ENCODE data around the gene OR10G2.
"Not testable (repeated sequence)": the region's sequence is repeated elsewhere in the genome, so short reads cannot be mapped to it uniquely, and the experiment has no call there.

Gene OR10G2

DNA sequence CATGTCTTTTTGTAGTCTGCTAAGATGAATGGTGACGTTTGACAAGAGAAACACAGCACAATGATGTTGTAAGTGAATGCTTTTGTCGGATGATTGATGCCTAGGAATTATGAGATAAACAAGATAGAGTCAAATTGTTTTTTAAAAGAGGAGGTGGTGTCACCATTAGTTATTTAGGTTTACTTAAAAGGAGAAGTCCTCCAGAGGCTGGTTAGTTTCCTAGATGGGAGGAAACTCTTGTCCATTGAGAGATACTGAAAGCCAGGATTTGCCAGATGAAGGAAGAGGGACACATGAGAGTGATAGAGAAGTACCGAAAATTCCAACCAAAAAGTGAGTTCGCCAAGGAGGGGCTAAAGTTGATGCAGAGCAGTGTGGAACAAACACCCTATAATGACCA, at the start of gene OR10G2:
OR10G2 (minus strand) TSS at position 101 of the 400 bp plus-strand sequence; CDS start at position 3, 98 bp downstream.
- no peak for DNase-seq

- no peak for DNase-seq
Measured at GRCh38 chr14:21680072-21680471, 45.3 kb upstream of the OR10G2 start.

GRCh38 chr14:21675566-21675965, 40.8 kb upstream of the OR10G2 start:
- no peak for DNase-seq

- DNase-seq, result no peak
Measured at GRCh38 chr14:21673718-21674117, 39.0 kb upstream of the OR10G2 start, which contains the start of gene OR4E1. Gene OR4E1 (minus strand): TSS chr14:21673818. CDS start chr14:21670935, 2,883 bp downstream.

DNA sequence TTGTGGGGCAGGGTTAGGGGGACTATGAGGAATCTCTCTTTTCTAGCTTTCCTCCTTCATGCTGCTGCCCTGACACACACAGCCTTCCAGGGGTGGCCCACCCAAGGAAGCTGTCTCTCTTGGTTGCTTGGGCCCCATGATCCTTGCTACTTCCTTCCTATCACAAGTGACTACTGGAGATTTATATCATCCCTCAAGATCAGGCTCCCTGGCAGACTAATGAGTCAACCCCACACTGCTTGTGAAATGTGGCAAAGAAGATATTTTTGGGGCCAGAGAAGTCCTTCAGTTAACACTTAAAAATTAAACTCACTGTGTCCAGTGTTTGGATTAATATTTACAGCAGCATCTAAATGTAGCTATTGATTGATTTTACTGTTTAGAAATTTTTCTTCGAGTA, 37.4 kb upstream of the OR10G2 start:
- DNase-seq, result no peak

DNA sequence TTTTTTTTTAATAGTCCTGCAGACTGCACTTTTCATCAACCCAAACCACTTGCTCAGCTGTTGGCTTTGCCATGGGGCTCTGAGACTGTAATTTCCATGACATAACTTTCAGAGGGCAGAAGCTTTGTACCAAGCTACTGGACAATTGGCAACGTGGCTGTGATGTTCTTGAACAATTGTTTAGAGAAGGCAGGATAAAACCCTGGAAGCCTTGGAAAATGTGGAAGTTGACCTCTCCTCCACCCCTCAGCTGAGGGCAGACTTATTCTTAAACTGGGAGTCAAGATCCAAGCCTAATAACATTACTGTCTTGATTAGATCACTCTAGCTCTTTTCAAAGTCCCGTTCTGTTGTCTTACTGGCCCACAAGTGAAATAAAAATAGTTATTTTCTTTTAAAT, 36.6 kb upstream of the OR10G2 start:
- no peak for DNase-seq

DNA sequence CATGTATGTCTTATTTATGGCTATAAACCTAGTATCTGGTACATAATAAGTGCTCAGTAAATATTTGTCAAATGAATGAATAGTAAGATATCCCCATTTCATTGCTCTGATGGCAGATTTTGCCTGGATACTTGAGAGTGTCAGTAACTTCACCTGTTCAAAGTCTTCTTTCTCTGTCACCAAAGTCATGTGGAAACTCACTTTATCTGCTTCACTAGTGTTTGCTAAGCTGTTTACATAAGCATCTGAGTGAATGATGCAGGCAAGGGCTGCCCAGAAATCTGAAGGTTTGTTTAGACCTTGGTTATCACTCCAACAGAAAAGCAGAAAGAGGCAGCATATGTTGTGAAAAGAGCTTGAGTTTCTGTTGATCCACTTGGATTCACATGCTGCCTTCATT, 34.5 kb upstream of the OR10G2 start:
- DNase-seq, result no peak

- no peak for DNase-seq
Measured at GRCh38 chr14:21668377-21668776, 33.6 kb upstream of the OR10G2 start.

DNA sequence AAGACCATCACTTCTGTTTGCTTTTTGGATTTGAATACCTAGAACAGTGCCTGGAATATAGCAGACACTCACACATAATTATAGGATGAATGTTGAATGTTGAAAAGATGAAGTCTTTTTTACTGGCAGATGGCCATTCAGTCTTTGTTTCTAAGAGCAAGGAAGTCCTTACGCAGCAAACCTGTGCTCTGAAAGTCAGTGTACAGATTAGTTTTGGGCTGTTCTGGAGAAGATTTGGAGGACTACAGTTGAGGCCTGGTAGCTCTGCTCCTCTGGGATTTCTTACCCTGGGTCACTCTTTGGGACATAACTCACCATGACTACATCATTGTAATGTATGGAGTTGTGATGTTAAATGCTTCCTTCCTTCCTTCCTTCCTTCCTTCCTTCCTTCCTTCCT, 22.2 kb upstream of the OR10G2 start:
- no peak for DNase-seq

DNA sequence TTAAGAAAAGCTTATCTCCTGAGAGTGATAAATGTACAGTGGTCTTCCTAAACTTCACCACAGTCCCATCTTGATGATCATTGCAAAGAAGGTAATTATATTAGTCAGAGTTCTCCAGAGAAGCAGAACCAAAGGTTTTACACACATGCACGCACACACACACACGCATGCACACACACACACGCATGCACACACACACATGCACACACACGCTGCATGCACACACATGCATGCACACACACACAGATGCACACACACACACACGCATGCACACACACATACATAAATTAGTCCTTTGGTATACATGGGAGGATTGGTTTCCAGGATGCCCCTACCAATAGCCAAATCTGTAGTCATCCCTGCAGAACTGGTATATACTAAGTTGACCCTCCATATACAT, 19.5 kb upstream of the OR10G2 start:
- no peak for DNase-seq

GRCh38 chr14:21653331-21653885, 18.7 kb upstream of the OR10G2 start, which contains the start of gene OR4E2:
Gene OR4E2 (plus strand): TSS chr14:21653835. CDS start chr14:21665083, 11,248 bp downstream.
- no peak for DNase-seq

DNA sequence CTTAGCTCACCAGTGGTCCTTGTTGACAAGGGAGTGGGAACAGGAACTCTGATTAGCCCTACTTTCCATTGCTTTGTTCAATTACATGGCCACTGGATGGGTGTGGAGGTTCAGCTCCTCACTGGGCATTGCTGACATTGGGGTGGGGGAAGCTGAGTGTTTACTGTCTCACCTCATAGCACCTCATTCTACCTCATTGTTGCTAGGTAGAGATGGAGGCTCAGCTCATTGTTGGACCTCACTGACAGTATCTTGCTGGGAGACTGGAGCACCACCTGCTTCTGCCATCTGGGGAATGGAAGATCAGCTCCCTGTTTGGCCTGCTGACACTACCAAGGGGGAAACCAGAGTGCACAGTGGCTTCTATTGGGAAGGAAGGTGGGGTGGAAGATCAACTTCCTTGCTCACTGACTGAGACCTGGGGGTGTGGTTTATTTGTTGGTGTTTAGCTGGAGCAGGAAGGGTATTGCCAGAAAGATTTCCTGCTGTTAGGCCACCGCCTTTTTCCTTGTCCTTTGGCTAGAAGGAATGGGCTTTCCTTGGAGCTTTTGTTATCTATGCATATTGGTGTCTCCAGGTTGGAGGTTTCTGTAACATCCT, 17.6 kb upstream of the OR10G2 start:
- DNase-seq, result no peak

DNA sequence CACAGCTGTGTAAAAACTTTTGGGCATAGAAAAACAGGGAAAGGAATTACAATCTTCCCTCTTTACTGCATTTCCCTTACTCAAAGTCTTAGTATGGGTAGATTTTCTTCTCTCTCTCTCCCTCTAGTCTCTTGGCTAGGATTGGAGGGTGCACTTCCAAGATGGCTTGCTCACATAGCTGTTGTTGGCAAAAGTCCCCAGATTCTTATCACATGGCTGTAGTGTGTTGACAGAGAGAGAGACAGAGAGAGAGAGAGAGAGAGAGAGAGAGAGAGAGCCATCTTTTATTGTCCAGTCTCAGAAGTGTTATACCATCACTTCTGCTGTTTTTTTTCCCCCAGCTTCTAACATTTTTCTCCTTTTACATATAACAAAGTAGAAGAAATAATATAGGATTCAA, 12.6 kb upstream of the OR10G2 start:
- no peak for DNase-seq

GRCh38 chr14:21643407-21643806, 8.7 kb upstream of the OR10G2 start:
- no peak for DNase-seq

DNA sequence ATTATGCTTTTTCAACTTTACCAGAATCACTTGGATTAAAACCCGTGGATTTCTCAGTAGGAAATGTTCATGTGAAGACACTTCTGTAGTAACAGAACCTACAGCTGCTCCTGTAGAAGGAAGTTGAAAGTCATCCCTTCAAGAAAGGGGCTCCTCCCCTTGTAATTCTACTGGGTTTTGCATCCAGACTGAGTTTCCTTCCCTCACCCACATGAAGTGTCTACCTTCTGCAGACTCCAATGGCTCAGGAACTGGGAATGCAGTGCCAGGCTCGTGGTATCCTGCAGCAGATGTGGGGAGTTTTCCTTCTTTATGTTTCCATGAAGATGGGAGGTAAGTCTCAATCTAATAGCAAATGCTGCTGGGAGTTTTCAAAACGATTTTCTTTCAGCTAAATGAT, 7.9 kb upstream of the OR10G2 start:
- DNase-seq, result no peak

DNA sequence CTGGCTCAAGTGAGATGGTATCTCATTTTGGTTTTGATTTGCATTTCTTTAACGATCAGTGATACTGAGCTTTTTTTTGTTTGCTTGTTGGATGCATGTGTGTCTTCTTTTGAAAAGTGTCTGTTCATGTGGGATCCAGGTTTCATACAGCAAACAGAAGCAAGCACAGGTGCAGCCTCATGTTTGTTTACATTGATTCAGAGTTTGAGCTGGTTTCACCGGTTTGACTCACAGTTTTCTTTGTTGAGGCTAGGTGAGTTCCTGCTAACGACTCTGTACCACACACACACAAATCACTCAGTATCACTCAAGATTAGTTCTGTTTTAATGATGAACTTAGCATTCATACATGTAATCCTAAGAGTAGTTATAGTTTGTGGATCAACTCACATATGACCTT, 3.7 kb downstream of the OR10G2 start:
- DNase-seq, result no peak

DNA sequence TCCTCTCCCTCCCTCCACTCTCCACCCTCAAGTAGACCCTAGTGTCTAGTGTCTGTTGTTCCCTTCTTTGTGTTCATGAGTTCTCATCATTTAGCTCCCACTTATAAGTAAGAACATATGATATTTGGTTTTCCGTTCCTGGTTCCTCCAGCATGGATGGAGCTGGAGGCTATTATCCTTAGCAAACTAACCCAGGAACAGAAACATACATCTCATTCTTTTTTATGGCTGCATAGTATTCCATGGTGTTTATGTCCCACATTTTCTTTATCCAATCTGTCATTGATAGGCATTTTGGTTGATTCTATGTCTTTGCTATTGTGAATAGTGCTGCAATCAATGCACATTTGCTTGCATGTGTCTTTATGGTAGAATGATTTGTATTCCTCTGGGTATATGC, 4.2 kb downstream of the OR10G2 start:
- not testable (repeated sequence) for DNase-seq

GRCh38 chr14:21626491-21627230, 8.1 kb downstream of the OR10G2 start:
- DNase-seq, result no peak

- DNase-seq, result no peak
Measured at GRCh38 chr14:21617614-21618013, 17.1 kb downstream of the OR10G2 start.

DNA sequence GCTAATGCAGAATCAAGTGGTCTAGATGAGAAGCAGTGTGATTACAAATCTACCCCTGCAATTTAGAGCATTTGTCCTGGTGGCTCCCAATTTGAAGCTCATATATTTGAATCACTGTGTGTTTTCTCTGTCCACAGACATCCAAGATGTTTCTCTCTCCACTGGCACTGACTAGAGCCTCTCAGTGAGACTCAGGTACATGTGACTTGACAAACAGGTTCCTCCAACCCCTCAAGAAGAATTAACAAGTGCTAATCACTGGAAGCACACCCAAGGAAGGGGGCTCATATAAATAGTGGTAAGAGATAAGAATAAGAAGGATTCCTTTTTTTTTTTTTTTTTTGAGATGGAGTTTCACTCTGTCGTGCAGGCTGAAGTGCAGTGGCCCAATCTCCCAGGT, 20.5 kb downstream of the OR10G2 start:
- no peak for DNase-seq

GRCh38 chr14:21612324-21612723, 22.4 kb downstream of the OR10G2 start:
- DNase-seq, result no peak

DNA sequence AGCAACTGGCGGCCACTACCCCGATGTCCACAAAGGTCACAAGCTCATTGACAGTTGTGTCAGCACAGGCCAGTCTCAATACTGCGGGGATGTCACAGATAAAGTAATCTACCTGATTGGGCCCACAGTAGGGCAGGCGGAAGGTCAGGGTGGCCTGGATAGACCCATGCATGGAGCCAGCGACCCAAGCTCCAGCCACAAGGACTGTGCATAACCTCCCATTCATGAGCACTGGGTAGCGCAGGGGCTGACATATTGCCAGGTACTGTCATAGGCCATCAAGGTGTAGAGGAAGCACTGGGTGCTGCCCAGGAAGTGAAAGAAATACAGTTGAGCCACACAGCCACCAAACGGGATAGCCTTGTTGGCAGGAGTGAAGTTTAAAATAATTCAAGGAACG, 32.6 kb downstream of the OR10G2 start:
- not testable (repeated sequence) for DNase-seq

DNA sequence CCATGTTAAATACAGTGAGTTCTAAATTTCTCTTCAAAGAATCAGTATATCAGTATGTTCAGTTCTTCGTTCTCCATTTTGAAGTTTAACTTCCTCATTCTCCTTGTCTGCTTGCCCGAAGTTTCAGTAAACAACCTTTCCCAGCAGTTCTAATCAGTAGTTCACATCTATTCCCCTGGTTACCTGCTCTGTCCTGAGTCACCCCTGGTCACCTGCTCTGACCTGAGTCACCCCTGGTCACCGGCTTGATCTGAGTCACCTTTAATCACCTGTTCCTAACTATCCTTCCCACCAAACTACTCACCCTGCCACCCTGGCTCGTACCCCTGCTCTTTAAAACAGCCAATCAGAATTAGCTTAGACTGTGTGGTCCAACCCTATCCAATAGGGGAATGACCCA, 45.4 kb downstream of the OR10G2 start:
- DNase-seq, result no peak
